Smooth muscle cell of trachea (primary cell): ENCODE results near the gene DNAH6. TPM values are rescaled to one million over a fixed set of nuclear protein-coding genes. Genes with fewer than 3 reads are reported as not detected.

ENCODE experiments used
- total RNA-seq: library from RNA; depleted of rRNA; stranded (reverse); fragments of >200 nt; gene quantifications from 2 replicates; pipeline ENCODE4 v1.2.1, GENCODE V29; 2014

DNAH6 gene
- total RNA-seq = 0.17 and 0.58 TPM in 2 replicates

GRCh38 chr2:84516234-84516986, at the start of gene DNAH6:
TSS of gene DNAH6 (plus strand) at chr2:84516498. CDS start at chr2:84517827, 1,329 bp downstream.

Other genes with a start within 250 kb of the DNAH6 start
- 68.1 and 83.7 TPM in 2 replicates for gene SUCLG1, start 57.2 kb upstream of the DNAH6 start, total RNA-seq